HG02763 (cell line): Measurements from ENCODE around the gene OR3A3.

ENCODE experiments used
- ATAC-seq: cut with Tn5 transposase; IDR thresholded peaks from one replicate; pipeline ENCODE4 v1.9.1; 2021; ENCODE audit warnings: mild to moderate bottlenecking, moderate library complexity; ENCODE audit not compliant: unreplicated experiment

OR3A3 gene

GRCh38 chr17:3471599-3471998 is 60.4 kb downstream of the OR3A3 start, which contains the start of gene SPATA22:
Gene SPATA22, minus strand, starts transcription at chr17:3471819. Its CDS starts 2,494 bp downstream, at chr17:3469325.
- no peak for ATAC-seq

GRCh38 chr17:3472137-3472536 is 61.0 kb downstream of the OR3A3 start:
- no peak for ATAC-seq
